ENCODE measurements around the gene KIFC1.
"Not testable (repeated sequence)": the region's sequence is repeated elsewhere in the genome, so short reads cannot be mapped to it uniquely, and the experiment has no call there.

Gene KIFC1

GRCh38 chr6:33375143-33375671 lies 16.4 kb upstream of the KIFC1 start:
- DNase-seq (ENCODE audit: low read depth, low spot score): no peak

DNA sequence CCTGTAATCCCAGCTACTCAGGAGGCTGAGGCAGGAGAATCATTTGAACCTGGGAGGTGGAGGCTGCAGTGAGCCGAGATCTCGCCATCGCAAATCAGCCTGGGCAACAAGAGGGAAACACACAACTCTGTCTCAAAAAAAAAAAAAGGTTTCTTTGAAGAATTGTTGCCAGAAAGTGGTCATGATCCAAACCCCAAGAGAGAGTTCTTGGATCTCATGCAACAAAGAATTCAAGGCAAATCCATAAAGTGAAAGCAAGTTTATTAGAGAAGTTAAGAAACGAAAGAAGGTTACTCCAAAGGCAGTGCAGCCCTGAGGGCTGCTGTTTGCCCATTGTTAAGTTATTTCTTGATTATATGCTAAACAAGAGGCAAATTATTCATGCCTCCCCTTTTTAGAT lies 14.5 kb upstream of the KIFC1 start:
- no peak for DNase-seq (ENCODE audit: low read depth, low spot score)

- not testable (repeated sequence) for DNase-seq (ENCODE audit: low read depth, low spot score)
Observed at GRCh38 chr6:33379184-33379583, 12.4 kb upstream of the KIFC1 start.

- DNase-seq (ENCODE audit: low read depth, low spot score): no peak
Observed at GRCh38 chr6:33380272-33380981, 11.2 kb upstream of the KIFC1 start.

GRCh38 chr6:33383427-33384185 lies 8.0 kb upstream of the KIFC1 start:
- DNase-seq (ENCODE audit: low read depth, low spot score): no peak

GRCh38 chr6:33384581-33385020 lies 7.0 kb upstream of the KIFC1 start:
- DNase-seq (ENCODE audit: low read depth, low spot score): peak; percentile 20

DNA sequence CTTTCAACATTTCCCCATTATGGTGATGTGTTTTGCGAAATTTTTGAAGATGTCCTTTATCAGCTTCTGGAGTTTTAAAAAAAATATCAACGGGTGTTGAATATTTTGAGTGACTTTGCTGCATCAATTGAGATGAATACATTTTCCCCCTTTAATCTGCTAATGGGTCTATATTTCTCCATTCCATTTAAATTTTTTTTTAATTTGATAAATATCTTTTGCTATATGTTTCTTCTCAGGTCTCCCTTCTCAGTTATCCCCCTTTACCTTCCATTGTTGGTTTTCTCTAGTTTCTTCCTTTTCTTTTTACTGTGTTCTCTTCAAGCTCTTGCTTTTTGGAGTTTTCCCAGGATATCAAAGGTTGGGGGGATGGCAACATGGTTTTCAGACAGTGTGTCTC lies 1.4 kb upstream of the KIFC1 start:
- no peak for DNase-seq (ENCODE audit: low read depth, low spot score)

GRCh38 chr6:33390767-33391277 lies 801 bp upstream of the KIFC1 start:
- no peak for DNase-seq (ENCODE audit: low read depth, low spot score)

DNA sequence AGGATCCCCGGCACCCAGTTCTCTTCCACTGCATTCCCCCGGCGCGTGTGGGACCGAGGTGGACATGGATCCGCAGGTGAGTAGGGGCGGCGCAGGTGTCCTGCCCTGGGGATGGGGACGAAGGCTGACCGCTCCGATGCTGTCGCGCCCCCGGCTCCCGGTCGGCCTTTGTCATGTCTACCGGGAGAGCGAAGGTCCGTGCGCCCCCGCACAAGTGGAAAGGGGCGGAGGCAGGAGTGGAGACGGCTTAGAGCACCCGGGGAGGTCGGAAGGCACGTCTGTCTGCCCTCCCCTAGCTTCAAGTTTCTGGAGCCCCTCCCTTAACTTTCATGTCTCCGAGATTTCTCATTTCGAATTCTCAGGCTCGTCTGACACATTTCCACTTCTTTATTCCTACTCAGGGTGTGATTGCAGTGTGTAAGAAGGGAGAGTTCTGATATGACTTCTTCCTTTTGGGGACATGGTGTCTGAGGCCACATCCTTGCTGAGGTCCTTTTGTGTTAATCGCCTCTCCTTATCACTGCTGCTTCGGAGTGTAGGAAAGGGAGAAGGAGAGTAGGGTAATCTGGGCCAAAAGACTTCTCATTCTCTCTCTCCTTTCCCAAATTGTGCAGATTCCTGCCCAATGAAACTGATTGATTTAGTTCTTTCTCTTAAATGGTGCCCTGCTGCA lies 435 bp downstream of the KIFC1 start:
- DNase-seq (ENCODE audit: low read depth, low spot score): no peak

DNA sequence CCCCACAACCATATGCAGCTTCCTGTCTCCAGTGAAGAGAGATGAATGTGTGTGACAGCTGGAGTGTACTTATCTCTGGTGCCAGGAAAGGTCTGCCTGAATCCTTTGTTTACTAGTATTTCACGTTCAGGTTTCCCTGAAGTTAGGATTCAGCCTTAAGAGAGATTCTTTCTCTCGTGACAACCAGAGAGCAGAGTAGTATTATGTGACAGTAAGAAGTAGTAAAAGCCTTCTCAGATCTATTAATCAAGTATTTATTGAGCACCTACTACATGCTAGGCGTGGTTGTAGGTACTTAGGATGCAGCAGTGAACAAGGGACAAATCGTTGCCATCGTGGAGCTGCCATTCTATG lies 949 bp downstream of the KIFC1 start:
- DNase-seq (ENCODE audit: low read depth, low spot score): no peak

- DNase-seq (ENCODE audit: low read depth, low spot score): no peak
Observed at GRCh38 chr6:33392979-33393378, 1.4 kb downstream of the KIFC1 start.

- no peak for DNase-seq (ENCODE audit: low read depth, low spot score)
Observed at GRCh38 chr6:33397541-33397940, 5.9 kb downstream of the KIFC1 start.

- not testable (repeated sequence) for DNase-seq (ENCODE audit: low read depth, low spot score)
Observed at GRCh38 chr6:33398601-33399000, 7.0 kb downstream of the KIFC1 start.

GRCh38 chr6:33399881-33400280 lies 8.3 kb downstream of the KIFC1 start:
- not testable (repeated sequence) for DNase-seq (ENCODE audit: low read depth, low spot score)

- no peak for DNase-seq (ENCODE audit: low read depth, low spot score)
Observed at GRCh38 chr6:33404884-33405283, 13.3 kb downstream of the KIFC1 start.

DNA sequence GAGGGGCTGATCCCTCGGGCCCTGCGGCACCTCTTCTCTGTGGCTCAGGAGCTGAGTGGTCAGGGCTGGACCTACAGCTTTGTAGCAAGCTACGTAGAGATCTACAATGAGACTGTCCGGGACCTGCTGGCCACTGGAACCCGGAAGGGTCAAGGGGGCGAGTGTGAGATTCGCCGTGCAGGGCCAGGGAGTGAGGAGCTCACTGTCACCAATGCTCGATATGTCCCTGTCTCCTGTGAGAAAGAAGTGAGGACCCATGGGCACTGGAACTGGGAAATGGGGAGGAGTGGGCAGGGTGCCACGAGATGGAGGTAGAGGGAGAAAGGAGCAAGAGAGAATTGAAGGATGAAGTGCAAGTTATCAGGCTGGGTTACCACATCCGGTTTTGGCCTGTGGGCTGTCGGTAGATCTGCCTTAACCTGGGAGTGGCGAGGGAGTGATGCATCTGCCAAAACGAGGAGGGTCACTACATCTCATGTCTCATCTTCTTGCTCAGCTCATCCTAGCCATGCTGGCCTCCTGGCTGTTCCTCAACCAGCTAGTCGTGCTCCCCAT lies 13.8 kb downstream of the KIFC1 start:
- DNase-seq (ENCODE audit: low read depth, low spot score): no peak

GRCh38 chr6:33406126-33406525 lies 14.5 kb downstream of the KIFC1 start:
- DNase-seq (ENCODE audit: low read depth, low spot score): no peak

DNA sequence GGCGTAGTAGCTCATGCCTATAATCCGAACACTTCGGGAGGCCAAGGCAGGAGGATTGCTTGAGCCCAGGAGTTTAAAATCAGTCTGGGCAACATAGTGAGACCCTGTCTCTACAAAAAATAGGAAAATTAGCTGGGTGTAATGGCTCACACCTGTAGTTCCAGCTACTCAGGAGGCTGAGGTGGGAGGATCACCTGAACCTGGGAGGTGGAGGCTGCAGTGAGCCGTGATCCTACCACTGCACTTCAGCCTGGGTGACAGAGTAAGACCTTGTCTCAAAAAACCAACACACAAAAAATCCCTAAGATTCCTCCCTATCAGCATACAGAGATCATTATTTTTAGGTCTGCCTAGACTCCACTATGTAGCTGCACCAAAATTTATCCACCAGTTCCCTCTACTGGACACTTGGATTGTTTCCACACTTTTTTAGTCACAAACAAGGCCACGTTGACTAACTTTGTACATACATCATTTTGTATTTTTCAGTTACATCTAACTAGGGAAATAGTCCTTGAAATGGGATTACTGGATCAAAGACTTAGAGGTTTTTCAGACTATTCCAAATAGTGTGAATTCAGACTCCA lies 15.6 kb downstream of the KIFC1 start:
- DNase-seq (ENCODE audit: low read depth, low spot score): no peak

- DNase-seq (ENCODE audit: low read depth, low spot score): peak; percentile 99
Observed at GRCh38 chr6:33410050-33410710, 18.6 kb downstream of the KIFC1 start.

- DNase-seq (ENCODE audit: low read depth, low spot score): peak; percentile 76
Observed at GRCh38 chr6:33410711-33411631, 19.3 kb downstream of the KIFC1 start, which contains the start of gene PHF1. Gene PHF1 (plus strand): TSS chr6:33411014. CDS start chr6:33412264, 1,250 bp downstream.

All from ELF-1 (cell line).